Suppressor macrophage (primary cell): ENCODE results near the gene POTEE.
"Not testable (repeated sequence)": the region's sequence is repeated elsewhere in the genome, so short reads cannot be mapped to it uniquely, and the experiment has no call there.

Source experiments
- DNase-seq, 4 experiments: peaks; one replicate each; pipeline ENCODE4 v3.0.0-alpha.2; 2020 to 2022
- total RNA-seq, 17 experiments: gene quantifications; one replicate each; lab custom pipeline; 2026; ENCODE audit warnings: mixed read lengths in 6 of 17, inconsistent platforms in 3 of 17; lab: John Stamatoyannopoulos, UW

POTEE gene
- 0.29 to 2.0 (median 0.89) reads per million in 17 experiments for total RNA-seq

- not testable (repeated sequence) for DNase-seq
These were observed at the start of gene POTEE for GRCh38 chr2:131209030-131209772. POTEE (plus strand) TSS chr2:131209536; CDS start chr2:131218403, 8,867 bp downstream.

GRCh38 chr2:131165562-131165961 lies 43.8 kb upstream of the POTEE start:
- not testable (repeated sequence) for DNase-seq

GRCh38 chr2:131168538-131168937 lies 40.8 kb upstream of the POTEE start:
- no peak for DNase-seq

DNA sequence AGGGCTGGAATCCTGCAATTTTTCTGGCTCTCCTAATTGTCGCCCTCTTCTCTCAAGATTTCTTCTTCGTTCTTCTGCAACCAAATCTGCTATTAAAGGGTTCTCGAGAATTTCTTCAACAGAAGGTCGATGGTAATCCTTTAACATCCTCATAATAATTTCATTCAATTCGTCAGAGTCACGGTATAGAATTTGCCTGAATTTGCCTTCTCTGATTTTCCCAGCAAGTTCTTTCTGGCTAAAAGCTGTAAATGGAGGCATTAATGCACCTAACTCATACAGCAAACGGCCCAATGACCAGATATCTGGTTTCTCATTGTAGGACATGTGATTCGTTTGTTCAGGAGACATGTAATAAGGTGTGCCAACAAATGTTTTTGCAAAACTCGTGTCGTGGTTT lies 31.3 kb upstream of the POTEE start:
- not testable (repeated sequence) for DNase-seq

DNA sequence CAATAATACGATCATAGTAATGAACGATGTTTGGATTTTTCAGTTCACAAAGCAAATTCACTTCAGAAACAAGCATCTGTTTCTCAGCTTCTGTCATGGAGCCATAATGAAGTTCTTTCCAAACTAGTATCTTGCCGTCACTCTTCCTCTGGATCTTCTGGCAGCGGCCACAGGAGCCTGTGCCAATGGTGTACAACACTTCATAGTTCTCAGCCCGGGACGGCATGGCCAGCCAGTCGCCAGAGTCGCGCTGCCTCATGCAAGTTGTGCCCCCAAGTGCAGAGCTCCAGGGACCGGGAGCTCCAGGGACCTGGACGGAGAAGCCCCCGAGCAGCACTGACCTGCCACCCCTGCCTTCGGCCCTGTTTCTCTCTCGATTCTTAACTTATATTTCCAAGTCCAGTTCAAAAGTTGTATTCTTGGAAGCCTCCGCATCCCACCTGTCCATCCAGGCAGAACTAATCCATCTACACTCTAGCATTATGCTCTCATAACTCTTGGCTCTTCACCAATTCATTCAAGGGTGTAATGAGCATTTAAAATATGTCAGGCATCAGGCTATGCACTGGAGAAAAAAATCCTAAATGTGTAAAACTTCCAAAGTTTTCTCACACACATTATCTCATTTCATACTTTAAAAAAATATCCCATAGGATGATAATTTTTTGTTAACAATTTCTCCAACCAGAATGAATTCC lies 30.5 kb upstream of the POTEE start:
- DNase-seq, result not testable (repeated sequence)

DNA sequence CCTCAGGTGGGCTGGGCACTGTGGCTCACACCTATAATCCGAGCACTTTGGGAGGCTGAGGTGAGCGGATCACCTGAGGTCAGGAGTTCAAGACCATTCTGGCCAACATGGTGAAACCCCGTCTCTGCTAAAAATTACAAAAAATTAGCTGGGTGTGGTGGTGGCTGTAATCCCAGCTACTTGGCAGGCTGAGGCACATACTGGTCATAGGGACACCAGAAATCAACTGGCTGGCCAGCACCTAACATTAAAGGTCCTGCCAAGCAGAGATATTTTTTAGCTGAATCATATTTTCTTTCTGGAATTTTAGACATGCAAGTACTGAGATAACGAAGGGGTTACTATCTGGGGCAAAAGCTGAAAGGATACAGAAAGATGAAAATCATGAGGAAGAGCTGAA lies 27.9 kb upstream of the POTEE start:
- not testable (repeated sequence) for DNase-seq

DNA sequence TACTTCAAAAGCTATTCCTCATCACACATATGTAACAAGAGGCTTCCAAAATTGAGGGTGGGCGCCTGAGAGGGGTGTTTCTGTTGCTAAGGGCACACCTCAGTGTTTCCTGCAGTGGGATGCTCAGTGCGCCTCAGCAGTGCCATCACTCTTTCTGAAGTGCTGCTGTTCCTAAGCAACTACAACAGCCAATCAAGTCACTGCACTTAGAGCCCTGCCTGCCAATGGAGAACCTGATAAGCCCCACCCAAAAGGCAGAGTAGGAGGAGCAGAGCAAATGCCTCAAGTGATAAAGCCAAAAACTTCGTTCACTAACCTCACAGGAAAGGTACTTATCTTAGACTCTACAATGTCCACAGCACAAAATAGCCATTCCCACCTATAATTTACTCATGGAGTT lies 15.9 kb upstream of the POTEE start:
- DNase-seq, result not testable (repeated sequence)

DNA sequence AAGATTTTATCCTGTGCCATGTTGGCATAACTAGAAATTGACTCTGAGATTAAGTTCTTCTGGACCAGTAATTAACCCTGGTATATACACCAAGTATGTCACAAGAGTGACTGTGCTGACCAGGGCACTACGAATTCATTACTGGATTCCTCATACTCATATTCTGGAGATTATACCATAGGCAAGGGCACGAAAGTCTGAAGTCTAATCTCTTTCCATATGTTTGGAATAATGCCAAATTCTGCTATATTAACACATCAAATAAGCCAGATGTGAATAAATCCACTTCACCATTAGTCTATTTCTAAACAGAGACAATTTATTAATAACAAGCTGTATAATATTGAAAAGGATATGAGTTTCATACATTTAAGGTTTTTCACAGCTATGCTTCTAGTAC lies 13.2 kb upstream of the POTEE start:
- DNase-seq, result not testable (repeated sequence)

GRCh38 chr2:131201098-131201497 lies 8.2 kb upstream of the POTEE start:
- DNase-seq, result no peak

DNA sequence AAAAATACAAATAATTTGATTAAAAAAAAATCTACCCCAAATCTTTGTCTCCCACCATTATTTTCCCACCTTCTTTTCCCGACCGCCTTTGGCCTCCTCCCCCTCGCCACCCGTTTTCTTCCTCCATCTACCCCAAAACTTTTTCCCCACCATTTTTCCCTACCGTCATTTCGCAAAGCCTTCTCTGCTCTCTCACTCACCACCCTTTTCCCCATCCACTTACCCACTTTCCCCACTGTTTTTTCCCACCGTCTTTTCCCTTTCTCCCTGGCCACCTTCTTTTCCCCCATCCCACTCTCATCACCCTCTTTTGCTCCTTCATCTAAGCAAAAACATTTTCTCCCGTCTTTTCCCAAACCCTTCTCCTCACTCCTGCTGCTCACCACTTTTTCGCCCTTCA lies 1.5 kb upstream of the POTEE start:
- DNase-seq, result not testable (repeated sequence)

DNA sequence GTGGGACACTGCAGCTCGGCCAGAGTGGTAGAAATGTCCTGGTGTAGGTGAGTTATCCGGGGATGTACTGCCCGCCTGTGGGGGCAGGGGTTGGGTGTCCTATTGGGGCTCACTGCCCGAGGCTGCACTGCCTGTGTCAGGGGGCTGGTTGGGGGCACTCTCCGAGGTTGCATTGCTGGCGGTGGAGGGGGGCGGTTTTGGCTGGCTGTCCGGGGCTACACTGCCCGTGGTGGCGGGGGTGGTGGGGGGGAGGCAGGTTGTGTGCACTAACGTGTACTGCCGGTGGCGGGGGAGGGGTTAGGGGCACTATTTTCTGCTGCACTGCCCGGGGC lies 403 bp downstream of the POTEE start:
- DNase-seq, result not testable (repeated sequence)

DNA sequence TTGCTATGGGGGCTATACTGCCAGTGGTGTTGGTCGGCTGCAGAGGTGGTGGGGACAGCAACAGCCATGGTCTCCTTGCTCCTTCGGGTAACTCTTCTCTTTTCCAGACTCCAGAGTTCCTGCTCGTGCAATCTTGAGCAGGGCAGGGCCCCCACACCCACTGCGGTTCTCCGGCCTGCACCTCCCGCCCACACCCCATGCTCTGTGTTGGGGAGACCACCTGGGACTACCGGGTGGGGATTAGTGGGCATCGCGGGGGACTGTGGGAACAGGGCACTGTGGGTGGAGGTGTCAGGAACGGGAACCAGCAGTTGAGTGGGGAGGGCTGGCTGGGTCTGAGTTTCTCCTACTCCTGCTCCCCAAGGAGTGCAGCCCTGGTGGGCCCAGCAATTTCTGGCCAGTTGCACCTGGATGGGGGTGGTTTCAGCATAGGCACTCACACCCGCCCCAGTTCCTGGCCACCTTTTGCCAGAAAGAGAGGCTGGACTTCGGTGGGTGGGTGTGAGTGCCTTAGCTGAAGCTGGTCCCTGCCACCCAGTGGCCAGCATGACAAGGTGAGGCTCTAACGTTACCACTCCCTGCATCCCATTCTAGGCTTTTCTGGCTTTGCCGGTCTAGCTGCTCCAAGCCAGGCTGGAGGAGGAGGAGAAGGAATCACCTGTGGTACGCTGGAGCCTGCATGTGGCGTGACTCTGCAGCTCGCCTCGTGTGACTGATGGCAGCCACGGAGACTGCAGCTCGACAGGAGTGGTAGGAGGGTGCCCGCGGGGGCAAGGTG lies 1.3 kb downstream of the POTEE start:
- not testable (repeated sequence) for DNase-seq

GRCh38 chr2:131217238-131217986 lies 8.1 kb downstream of the POTEE start:
- not testable (repeated sequence) for DNase-seq

DNA sequence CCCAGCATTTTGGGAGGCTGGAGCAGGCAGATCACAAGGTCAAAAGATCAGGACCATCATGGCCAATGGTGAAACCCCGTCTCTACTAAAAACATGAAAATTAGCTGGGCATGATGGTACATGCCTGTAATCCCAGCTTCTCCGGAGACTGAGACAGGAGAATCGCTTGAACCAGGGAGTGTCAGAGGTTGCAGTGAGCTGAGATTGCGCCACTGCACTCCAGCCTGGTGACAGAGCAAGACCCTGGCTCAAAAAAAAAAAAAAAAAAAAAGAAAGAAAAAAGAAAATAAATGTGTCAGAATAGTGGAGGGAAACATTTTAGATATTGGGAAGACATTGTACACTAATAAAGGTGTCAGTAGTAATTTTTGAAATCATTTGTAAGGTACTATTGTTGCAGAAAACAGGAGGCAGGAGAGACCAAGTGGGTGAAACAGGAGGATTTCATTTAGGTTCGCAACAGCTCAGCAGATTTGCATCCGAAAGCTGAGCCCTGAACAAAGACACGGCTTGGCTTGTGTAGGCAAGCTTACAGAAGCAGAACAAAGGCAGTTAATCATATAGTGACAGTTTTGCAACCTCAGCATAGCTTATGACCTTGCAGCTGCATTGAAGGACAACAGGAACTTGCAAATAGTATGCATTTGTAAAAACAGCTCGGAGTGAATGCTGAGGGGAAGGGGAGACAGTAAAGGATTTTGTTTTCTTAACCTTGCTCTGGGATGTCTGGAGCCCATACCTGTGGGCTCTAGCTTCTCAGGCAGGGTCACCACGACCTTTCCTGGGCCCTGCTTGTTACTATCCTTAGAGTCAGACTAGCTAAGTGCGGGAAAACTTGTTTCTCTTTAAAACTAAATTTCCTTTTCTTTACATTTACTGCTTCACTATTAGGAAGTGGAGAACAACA lies 26.5 kb downstream of the POTEE start:
- DNase-seq, result peak in 2 of 4 experiments; percentile 0 to 3
